ENCODE results near the gene HSD17B12. TPM values are rescaled to one million over a fixed set of nuclear protein-coding genes. Genes with fewer than 3 reads are reported as not detected.

Gene HSD17B12
- total RNA-seq, 4 donors from 2014 or later: 27.9 to 161 (median 99.8) TPM

DNA sequence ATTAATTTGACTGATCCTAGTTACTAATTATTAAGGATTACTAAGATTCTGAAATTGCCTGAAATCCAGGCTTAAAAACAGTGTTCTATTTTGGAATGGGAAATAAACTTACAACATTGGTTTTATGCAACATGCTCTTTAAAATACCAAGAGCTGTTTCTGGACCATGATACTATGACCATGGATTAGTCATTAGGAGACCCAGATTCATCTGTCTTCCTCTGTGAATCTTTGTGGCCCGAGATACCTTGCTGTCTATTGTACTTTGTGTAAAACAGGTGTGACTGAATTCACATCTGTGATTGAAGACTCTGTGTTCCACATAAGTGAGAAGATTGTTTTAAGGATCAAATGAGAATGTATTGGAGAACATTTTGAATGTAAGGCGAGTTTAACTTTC, 98.8 kb downstream of the HSD17B12 start:
- DNase-seq: no peak
- Histone ChIP-seq H3K9me3 (peaks cover 0 to 6% of the 10 kb centered on the region in 2 donors), H3K4me1 (no peaks in the 10 kb centered on the region), H3K36me3 (no peaks in the 10 kb centered on the region), H3K4me3 (no peak overlapping the region), H3K27ac (no peak overlapping the region), H3K27me3 (no peaks in the 10 kb centered on the region)
- TF ChIP-seq, protein P1, sequence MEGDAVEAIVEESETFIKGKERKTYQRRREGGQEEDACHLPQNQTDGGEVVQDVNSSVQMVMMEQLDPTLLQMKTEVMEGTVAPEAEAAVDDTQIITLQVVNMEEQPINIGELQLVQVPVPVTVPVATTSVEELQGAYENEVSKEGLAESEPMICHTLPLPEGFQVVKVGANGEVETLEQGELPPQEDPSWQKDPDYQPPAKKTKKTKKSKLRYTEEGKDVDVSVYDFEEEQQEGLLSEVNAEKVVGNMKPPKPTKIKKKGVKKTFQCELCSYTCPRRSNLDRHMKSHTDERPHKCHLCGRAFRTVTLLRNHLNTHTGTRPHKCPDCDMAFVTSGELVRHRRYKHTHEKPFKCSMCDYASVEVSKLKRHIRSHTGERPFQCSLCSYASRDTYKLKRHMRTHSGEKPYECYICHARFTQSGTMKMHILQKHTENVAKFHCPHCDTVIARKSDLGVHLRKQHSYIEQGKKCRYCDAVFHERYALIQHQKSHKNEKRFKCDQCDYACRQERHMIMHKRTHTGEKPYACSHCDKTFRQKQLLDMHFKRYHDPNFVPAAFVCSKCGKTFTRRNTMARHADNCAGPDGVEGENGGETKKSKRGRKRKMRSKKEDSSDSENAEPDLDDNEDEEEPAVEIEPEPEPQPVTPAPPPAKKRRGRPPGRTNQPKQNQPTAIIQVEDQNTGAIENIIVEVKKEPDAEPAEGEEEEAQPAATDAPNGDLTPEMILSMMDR (IDR thresholded peaks at IDR 0.05): no peak
- TF ChIP-seq POLR2A (IDR thresholded peaks at IDR 0.05): no peak
- intact Hi-C loops (cut with DNase I; ENCODE audit: low total_unique reads): no loop called here

- H3K36me3 ChIP-seq: no peaks in the 10 kb centered on the region
- no peak for DNase-seq
- TF ChIP-seq, protein P1 (IDR thresholded peaks at IDR 0.05): no peak
- no peak for TF ChIP-seq POLR2A (IDR thresholded peaks at IDR 0.05)
- peaks cover 0 to 9% of the 10 kb centered on the region in 2 donors for H3K9me3 ChIP-seq
- no peak overlapping the region for H3K4me3 ChIP-seq
- no peaks in the 10 kb centered on the region for H3K27me3 ChIP-seq
- no peak overlapping the region for H3K27ac ChIP-seq
- no peaks in the 10 kb centered on the region for H3K4me1 ChIP-seq
- intact Hi-C loops (cut with DNase I; ENCODE audit: low total_unique reads): no loop called here
These were observed 103.8 kb downstream of the HSD17B12 start for GRCh38 chr11:43784301-43784700.

DNA sequence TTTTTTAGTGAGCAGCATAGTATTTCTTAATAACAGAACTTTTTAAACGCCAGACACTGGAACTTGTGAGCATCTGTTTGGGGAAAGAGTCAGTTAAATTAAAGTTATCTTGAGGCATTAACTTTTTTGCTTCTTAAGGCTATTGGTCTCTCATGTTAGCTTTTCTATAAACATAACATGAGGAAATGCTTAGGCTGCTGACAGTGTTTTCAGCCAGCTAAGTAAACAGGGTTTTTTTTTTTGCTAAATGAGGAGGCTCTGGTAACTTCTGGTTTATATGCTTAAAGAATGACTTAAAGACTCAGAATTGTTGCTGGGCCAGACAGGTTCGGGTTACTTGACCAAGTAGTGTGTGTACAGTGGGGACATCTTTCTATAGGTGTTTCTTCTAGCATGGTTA, 104.3 kb downstream of the HSD17B12 start:
- Histone ChIP-seq H3K4me3 (no peak overlapping the region), H3K27me3 (no peaks in the 10 kb centered on the region), H3K4me1 (no peaks in the 10 kb centered on the region), H3K27ac (no peak overlapping the region), H3K9me3 (peaks cover 0 to 9% of the 10 kb centered on the region in 2 donors), H3K36me3 (no peaks in the 10 kb centered on the region)
- intact Hi-C loops (cut with DNase I; ENCODE audit: low total_unique reads): no loop called here
- DNase-seq: no peak
- no peak for TF ChIP-seq POLR2A (IDR thresholded peaks at IDR 0.05)
- TF ChIP-seq, protein P1 (IDR thresholded peaks at IDR 0.05): no peak

DNA sequence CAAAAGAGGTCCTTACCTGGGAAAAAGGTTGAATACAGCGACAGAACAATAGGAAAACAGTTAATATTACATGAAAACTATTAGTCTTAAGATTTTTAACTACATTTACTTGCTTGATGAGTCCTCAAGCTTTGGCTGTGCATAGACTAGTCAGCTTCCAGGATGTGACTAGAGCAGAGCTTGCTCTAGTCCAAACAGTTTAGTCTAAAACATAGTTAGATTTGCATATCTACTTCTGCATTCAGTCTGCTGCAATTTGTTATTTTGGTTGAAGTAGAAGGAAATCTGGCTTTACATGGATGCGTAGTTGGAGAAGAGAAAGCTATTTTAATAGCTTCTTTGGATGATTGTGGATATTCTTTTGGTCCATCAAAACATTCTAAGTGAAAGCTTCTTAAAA, 104.8 kb downstream of the HSD17B12 start:
- H3K4me1 ChIP-seq: no peaks in the 10 kb centered on the region
- intact Hi-C loops (cut with DNase I; ENCODE audit: low total_unique reads): no loop called here
- DNase-seq: no peak

GRCh38 chr11:43786016-43786415, 105.5 kb downstream of the HSD17B12 start:
- Histone ChIP-seq H3K27me3 (no peaks in the 10 kb centered on the region), H3K4me1 (no peaks in the 10 kb centered on the region), H3K36me3 (no peaks in the 10 kb centered on the region), H3K9me3 (peaks cover 0 to 9% of the 10 kb centered on the region in 2 donors), H3K4me3 (no peak overlapping the region), H3K27ac (no peak overlapping the region)
- intact Hi-C loops (cut with DNase I; ENCODE audit: low total_unique reads): no loop called here
- DNase-seq: no peak
- TF ChIP-seq, protein P1 (IDR thresholded peaks at IDR 0.05): no peak
- TF ChIP-seq POLR2A (IDR thresholded peaks at IDR 0.05): no peak

More for the DNA sequence above, 104.8 kb downstream of the HSD17B12 start:
- Histone ChIP-seq H3K4me3 (no peak overlapping the region), H3K36me3 (no peaks in the 10 kb centered on the region), H3K27me3 (no peaks in the 10 kb centered on the region), H3K27ac (no peak overlapping the region), H3K9me3 (peaks cover 0 to 9% of the 10 kb centered on the region in 2 donors)
- TF ChIP-seq, protein P1 (IDR thresholded peaks at IDR 0.05): no peak
- no peak for TF ChIP-seq POLR2A (IDR thresholded peaks at IDR 0.05)
